ENCODE measurements around the gene CEP83.

- TF ChIP-seq CTCF (optimal IDR thresholded peaks at IDR 0.05 in 1 of 3, IDR thresholded peaks at IDR 0.05 in 1 of 3, conservative IDR thresholded peaks at IDR 0.05 in 1 of 3; ENCODE audit: extremely low read depth in 1 of 3, insufficient read depth in 2 of 3, low read length in 3 of 3), result no peak
- no peak for TF ChIP-seq EZH2 (IDR thresholded peaks at IDR 0.05; ENCODE audit: low read length)
Measured at GRCh38 chr12:94260717-94261116, 198.9 kb downstream of the CEP83 start.
